ENCODE measurements around the gene KIRREL3. TPM values are rescaled to one million over a fixed set of nuclear protein-coding genes. Genes with fewer than 3 reads are reported as not detected.

The KIRREL3 gene
- total and polyA plus RNA-seq, 9 of the 15 experiments (the other 6 are each of a cell fraction or from before 2014, with no cell fraction given) = 0.04 to 0.10 TPM; not detected in 7

- Histone ChIP-seq H3K4me3 (no peak overlapping the region), H3K36me3 (ENCODE audit: control insufficient read depth, insufficient read depth, low read length) (no peaks in the 10 kb centered on the region), H3K9me3 (replicated peaks; ENCODE audit: control insufficient read depth, insufficient read depth, low read depth, low read length) (no peaks in the 10 kb centered on the region), H3K9ac (ENCODE audit: insufficient read depth in 1 of 2, low read depth in 2 of 2, low read length in 2 of 2) (no peak overlapping the region), H3K9me1 (ENCODE audit: control insufficient read depth, insufficient read depth, low read length) (no peaks in the 10 kb centered on the region), H3K79me2 (ENCODE audit: control insufficient read depth, insufficient read depth, low read length) (no peaks in the 10 kb centered on the region), H3K27me3 (ENCODE audit: control insufficient read depth in 2 of 2, insufficient read depth in 2 of 2, low read length in 2 of 2) (peaks cover 0 to 5% of the 10 kb centered on the region in 2 experiments; a peak in 1 of 5 replicates), H3K4me1 (replicated peaks in 1 of 2; ENCODE audit: control insufficient read depth in 2 of 2, insufficient read depth in 2 of 2, low read length in 2 of 2) (no peaks in the 10 kb centered on the region), H3K27ac (ENCODE audit: extremely low read depth, low read depth, low read length) (no peak overlapping the region), H4K20me1 (replicated peaks; ENCODE audit: control insufficient read depth, insufficient read depth, low read length) (no peaks in the 10 kb centered on the region), H3K4me2 (ENCODE audit: insufficient read depth, low read length) (no peak overlapping the region), H2AFZ (ENCODE audit: low read depth, low read length) (no peak overlapping the region)
- DNase-seq (ENCODE audit: extremely low read depth in 1 of 4, low spot score in 3 of 4) (no peak), ATAC-seq (no peak), FAIRE-seq (no peak)
- in situ Hi-C loops (cut with MboI) (no loop called here), intact Hi-C loops (cut with micrococcal nuclease) (no loop called here)
- CTCF ChIA-PET (ENCODE audit: low intra/inter-chr PET ratio) = no interaction called here
- POLR2A ChIA-PET = no interaction called here
- TF ChIP-seq ETV1 (tag; conservative IDR thresholded peaks at IDR 0.05; ENCODE audit: low read depth) = no peak
- no peak for TF ChIP-seq HINFP (tag; conservative IDR thresholded peaks at IDR 0.05; ENCODE audit: low read depth)
- no peak for TF ChIP-seq RHOXF2B (CRISPR knock-in tag; conservative IDR thresholded peaks at IDR 0.05)
- TF ChIP-seq EP400 (IDR thresholded peaks at IDR 0.05) = no peak
- WGBS (ENCODE audit: insufficient coverage, low coverage, missing lambda C conversion rate) = 2% methylated on average over 10 of the region's 10 CpGs
- no TSS peak for BruUV-seq (replicated peaks)
These were observed 181.4 kb downstream of the KIRREL3 start for GRCh38 chr11:126819194-126819593.

Data from K562 (cell line).